GM18951 (cell line): ENCODE measurements around the gene CFAP58.

ENCODE experiments used
- POLR2A ChIP-seq: IDR thresholded peaks from 4 replicates; pipeline ENCODE4 v1.6.1; 2011; ENCODE audit warnings: mild to moderate bottlenecking; ENCODE audit not compliant: insufficient read length, insufficient read depth; ENCODE audit errors: extremely low read depth
- in situ Hi-C: fragments of 300-500 bp; cut with MboI; formaldehyde crosslinking; loops from one replicate; pipeline ENCODE4 v1.12.0; 2022; ENCODE audit warnings: low sequenced_read_pairs, mixed read lengths, inconsistent platforms; ENCODE audit not compliant: unreplicated experiment

Gene CFAP58

DNA sequence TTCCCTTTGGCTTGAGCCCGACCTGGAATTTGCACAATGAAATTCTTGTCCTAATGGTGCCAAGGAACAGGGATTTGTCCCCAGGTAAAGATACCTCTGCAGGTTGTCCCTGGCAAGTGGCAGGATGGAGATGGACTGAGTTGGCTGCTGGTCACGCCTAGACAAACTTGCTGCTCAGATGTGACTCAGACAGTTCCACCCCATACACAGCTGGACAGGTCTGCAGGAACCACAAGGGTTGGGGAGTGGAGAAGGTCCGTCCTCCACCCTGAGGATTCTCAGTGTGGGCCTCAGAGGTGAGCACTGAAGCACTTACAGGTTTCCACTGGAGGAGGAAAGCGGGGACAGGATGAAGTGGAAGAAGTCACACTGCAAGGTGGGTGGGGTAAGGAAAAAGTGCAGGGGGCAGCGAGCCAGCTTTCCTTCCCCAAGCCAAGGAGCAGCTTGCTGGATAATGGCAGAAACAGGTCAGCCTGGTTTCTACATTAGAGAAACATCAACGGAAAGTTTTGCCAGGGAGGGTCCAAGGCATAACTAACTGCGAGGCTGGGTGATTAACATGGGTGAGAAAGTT, 35.8 kb upstream of the CFAP58 start:
- TF ChIP-seq POLR2A, result no peak
- in situ Hi-C loops, result no loop called here

DNA sequence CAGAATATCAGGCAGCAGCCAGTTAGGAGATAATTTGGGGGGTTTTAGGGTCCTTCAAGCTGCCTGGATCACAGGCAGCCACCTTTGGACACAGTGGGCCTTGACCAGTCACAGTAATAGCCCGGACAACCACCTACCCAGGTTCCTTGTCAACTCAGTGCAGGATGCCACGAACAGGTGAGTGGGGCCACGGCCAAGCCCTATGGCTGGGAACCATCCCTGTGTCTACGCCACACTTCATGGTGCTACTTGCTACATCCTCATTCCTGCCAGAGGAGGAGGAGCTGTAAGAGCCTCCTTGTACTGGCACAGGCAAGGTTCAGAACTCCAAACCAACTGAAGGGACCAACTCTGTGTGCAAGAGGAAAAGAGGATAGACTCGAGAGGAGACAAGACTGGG, 35.3 kb upstream of the CFAP58 start:
- no peak for TF ChIP-seq POLR2A

DNA sequence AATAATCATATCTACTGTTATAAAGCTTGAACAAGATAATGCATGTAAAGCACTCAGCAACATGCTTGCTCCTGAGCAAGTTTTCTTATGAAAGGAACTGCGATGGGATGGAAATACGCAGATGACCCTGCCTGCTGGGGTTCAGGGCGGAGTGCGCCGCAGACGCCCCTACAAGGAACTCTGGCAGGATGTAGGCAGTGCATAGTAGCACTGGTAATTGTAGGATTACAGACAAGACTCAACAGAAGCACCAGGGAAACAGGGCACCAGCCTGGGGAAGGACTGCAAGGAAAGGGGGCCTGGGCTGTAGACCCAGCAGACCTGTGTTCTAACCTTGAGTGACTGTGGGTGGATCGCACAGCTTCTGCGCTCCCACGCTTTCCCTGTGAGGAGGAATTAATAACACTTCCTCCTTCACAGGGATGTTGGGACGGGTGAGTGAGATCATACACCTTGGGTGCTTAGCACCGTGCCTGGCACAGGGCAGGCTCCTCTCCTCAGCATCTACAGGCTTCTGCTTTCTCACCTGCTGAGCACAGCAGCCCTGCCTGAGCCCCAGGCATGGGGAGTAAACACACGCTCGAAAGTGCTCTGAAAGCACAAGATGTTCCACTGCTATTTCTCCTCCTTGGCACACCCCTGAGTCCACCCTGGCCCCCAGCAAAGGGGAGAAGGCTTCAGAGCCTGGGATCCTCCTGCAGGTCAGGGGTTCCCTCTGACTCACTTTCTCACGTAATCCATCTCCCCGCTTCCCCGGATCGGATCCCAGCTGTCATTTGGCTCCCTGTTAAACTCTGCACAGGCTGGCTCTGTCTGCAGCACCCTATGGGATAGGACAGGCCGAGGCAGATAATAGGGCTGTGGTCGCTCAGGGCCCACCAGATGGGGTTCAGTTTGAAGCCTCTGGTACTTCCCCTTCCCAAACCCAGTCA, 34.6 kb upstream of the CFAP58 start:
- TF ChIP-seq POLR2A, result no peak
- in situ Hi-C loops, result no loop called here

More for the DNA sequence above, 35.3 kb upstream of the CFAP58 start:
- in situ Hi-C loops, result no loop called here

DNA sequence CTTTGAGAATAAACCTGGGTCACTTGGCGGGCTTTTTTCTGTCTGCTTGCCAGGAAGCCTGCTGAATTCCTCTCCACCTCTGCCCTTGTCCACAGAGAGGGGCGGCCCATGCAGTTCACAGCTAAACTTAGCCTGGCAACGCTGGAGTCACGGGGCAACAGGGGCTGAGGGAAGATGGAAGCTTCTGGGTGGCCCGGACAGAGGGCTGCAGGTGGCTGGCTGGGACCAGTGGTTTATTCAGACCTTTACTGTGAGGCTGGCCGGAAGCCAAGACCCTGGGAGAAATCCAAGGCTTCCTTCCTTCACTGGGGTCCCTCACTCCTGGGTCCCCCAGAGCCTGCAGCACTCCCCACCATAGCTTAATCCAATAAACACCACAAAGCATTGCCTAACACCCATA, 32.4 kb upstream of the CFAP58 start:
- in situ Hi-C loops, result no loop called here
- TF ChIP-seq POLR2A, result no peak

DNA sequence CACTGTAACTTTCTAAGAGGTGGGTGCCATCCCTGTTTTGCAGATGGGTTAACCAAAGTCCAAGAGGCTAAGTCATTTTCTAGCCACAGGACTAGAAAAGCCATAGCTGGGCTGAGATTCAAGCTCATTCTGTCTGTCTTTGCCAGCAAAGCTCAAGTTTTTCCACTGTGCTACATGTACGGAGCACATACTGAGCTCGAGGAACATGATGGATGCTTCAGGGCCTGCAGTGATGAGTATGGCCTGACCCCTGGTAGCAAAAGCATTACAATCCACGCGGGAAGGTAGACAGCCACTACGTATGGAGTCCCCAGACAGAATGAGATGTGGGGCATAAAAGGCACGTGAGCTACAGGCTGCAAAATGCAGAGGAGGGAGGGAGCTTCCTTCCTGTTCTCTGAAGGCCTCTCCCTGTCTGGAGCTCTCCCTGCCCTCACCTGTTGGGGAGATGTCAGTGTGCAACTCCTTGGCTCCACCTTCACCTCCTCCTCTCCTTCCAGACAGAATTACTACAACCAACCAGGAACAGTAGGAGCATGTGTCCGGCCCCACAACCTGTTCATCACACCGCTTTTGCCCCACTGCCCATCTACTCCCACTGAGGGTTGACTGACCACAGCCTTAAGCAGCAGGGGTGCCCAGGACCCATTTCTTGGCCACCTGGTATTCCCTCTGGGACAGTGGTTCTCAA, 31.8 kb upstream of the CFAP58 start:
- no peak for TF ChIP-seq POLR2A
- in situ Hi-C loops, result no loop called here

DNA sequence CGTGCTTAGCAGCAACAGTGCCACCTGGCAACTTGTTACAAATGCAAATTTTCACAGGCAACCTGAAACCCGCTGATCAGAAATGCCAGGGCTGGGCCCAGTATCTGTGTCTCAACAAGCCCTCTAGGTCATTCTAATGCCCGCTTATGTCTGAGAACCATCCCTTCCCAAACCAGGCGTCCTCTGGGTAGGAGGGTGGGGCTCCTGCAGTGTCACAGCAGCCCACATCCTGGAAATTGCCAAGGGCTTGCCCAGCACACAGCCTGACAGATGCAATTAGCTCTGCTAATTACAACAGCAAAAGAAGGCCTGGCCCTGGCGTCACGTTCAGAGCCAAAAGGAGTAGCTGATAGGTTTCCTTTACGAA, 31.2 kb upstream of the CFAP58 start:
- TF ChIP-seq POLR2A, result no peak
- in situ Hi-C loops, result no loop called here

DNA sequence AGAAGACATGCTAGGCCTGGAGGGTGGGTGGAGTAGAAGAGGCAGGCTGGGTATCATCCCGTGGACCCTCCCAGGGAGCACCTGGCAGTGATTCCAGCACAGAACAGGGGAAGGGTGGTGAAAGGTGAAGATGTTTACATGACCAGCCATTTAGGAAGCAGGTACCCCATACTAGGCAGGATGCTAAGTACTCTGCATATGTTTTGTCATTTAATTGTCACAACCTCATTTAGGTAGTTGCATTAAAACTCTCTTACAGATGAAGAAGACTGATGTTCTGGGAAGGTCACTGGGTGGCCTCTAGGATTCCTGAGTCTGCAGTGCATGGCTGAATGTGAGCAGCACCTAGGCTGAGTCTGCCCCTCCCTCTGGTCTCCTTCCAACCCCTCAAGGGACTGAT, 30.5 kb upstream of the CFAP58 start:
- no peak for TF ChIP-seq POLR2A
- in situ Hi-C loops, result no loop called here

DNA sequence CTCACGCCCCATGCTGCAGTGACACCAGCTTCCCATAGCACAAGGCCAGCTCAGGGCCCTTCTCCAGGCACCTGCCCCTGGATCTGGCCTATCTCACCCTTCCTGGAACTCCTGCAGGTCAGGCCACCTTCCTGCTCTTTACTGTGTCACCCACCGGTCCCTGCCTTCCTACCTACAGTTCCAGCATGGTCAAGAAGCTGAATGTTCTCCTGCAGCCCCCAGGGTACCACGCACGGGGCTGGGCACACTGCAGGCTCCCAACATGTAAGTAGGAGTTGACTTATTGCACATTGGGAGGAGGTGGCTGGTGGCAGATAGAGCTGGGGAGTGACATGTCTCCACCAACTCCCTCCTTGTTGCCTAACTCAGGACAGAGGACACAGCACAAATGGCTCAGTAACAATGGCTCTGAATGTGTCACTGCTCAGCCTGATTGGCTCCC, 29.9 kb upstream of the CFAP58 start:
- in situ Hi-C loops, result no loop called here

DNA sequence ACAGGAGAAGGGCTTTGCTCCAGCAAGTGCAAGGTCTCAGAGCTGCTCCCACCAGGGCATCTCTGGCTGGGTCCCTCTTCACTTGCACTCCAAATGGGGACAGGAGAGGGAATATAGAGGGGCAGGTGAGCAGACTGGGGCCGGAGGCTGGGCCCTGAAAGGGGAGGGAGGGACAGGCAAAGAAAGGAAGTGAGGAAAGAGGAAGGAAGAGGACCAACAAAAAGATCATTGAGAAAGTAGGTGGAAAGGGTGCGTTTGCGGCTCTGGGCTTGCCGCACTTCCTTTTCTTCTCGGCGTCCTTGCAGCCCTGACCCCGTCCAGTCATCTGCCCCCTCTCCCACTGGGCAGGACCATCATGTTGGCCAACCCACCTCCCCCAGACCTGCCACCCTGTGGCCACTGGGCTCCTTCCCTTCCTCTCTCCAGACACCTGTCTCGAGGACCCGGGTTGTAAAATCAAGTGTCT, 29.4 kb upstream of the CFAP58 start:
- no peak for TF ChIP-seq POLR2A
- in situ Hi-C loops, result no loop called here

More for the DNA sequence above, 29.9 kb upstream of the CFAP58 start:
- no peak for TF ChIP-seq POLR2A

DNA sequence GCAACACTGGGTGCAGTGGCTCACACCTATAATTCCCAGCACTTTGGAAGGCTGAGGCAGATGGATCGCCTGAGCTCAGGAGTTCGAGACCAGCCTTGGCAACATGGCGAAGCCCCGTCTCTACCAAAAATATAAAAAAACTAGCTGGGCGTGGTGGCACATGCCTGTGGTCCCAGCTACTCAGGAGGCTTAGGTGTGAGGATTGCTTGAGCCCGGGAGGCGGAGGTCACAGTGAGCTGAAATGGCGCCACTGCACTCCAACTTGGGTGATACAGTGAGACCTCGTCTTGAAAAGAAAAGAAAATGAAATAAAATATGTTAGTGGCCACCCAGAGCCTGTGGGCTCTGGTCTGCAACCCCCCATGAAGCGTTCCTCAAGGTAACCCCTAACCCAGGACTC, 28.7 kb upstream of the CFAP58 start:
- no peak for TF ChIP-seq POLR2A
- in situ Hi-C loops, result no loop called here

DNA sequence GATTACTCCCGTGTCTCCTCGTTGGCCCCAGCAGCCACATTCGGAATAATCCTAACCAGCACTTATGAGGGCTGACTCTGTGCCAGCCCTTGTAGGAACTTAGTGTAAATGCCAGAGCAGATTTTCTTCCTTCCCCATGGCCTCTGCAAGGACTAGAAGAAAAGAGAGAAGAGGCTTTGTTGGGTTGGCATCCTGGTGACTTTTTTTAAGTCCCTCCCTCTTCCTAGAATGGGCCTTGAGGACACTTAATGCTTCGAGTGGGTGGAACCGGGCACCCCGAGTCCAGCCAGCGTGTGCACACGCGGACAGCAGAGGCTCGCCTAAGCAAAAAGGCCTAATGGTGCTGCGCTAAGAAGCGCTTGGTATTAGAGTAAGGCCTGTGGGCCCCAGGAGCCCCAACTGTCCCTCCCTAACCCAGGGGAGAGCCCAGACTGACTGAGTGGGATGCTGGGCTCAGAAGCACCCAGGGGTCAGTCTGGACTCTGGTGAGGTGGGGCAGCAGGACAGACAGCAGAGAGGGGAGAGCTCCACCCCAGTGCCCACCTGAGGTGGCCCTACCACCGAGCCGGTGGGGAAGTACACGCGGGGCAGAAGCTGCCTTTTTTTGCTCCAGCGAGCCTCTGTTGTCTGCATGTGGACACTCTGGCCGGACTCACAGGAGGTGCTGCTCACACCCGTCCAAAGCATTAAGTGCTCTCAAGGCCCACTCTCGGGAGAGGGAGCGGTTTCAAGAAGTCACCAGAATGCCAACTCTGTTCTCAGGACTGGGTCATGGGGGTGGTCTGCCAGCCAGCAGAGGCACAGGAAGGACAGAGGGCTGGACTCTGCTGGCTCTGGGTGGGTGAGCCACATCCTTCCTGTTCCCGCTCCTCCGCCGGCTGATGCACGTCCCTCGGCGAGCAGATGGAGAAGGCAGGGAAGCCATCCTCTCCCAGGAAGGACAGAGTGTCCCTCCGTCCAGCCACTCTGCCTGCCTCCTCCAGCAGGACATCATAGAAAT, 27.9 kb upstream of the CFAP58 start:
- in situ Hi-C loops, result no loop called here
- TF ChIP-seq POLR2A, result no peak

DNA sequence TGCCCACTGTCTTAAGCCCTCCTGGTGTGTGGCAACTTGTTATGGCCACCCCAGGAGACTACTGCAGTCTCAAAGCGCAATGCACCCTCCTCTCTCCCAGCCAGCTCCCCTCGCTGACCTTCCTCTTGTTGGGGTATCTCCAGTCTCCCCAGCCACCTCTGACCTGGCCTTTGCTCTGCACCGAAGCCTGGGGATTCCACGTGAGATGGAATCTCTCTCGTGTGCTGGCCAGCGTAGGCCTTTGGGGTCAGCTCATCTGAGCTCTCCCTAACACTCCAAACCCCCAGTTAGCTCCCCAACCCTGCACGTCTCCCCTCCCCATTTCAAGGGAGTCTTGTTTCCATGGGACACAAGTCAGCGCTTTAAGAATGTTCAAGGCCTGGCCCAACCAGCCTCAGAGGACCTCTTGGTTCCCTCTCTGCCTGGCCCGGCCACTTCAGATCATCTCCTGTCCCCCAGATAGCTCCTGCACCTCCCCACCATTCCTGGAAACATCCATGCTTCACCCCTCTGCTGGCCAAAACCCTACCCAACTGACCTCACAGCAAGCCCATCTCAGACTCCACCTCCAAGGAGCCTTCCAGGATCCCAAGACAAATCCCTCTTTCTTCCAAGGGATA, 26.5 kb upstream of the CFAP58 start:
- in situ Hi-C loops, result no loop called here
- no peak for TF ChIP-seq POLR2A
